Thymus (tissue), 11 donors: ENCODE results near the gene ROGDI. TPM values are rescaled to one million over a fixed set of nuclear protein-coding genes. Genes with fewer than 3 reads are reported as not detected.

Experiments used
- DNase-seq, 9 donors: peaks; one replicate each; pipeline ENCODE4 v3.0.0-alpha.2; 2013; ENCODE audit warnings: low spot score in 9 of 9, low read depth in 6 of 9, missing footprints in 1 of 9
- H3K27ac ChIP-seq, 2 donors: one replicate each; pipeline ENCODE4 v1.5.1; 2013; ENCODE audit warnings: control low read depth in 1 of 2, low read depth in 1 of 2, low read length in 1 of 2, mild to moderate bottlenecking in 1 of 2, moderate library complexity in 1 of 2
- H3K27me3 ChIP-seq, 2 donors: one replicate each; pipeline ENCODE4 v1.5.1; 2013; ENCODE audit warnings: low read length in 1 of 2; ENCODE audit not compliant: control insufficient read depth in 2 of 2, insufficient read depth in 1 of 2
- H3K36me3 ChIP-seq, 2 donors: one replicate each; pipeline ENCODE4 v1.5.1; 2013; ENCODE audit warnings: low read length in 1 of 2, mild to moderate bottlenecking in 1 of 2, moderate library complexity in 1 of 2; ENCODE audit not compliant: control insufficient read depth in 2 of 2, insufficient read depth in 2 of 2
- H3K4me1 ChIP-seq, 2 donors: one replicate each; pipeline ENCODE4 v1.5.1; 2013; ENCODE audit warnings: low read length in 2 of 2; ENCODE audit not compliant: control insufficient read depth in 2 of 2, insufficient read depth in 2 of 2
- H3K4me3 ChIP-seq, 2 donors: one replicate each; pipeline ENCODE4 v1.5.1; 2013; ENCODE audit warnings: low read length in 2 of 2, control low read depth in 1 of 2, mild to moderate bottlenecking in 1 of 2
- H3K9me3 ChIP-seq, 2 donors: one replicate each; pipeline ENCODE4 v1.5.1; 2013; ENCODE audit warnings: low read length in 1 of 2, mild to moderate bottlenecking in 1 of 2; ENCODE audit not compliant: control insufficient read depth in 2 of 2, insufficient read depth in 1 of 2
- WGBS: extraction: QIAGEN DNeasy Blood & Tissue Kit; methylation state at CpG from one replicate; pipeline ENCODE4 v1.1.7; 2013; 5-methylcytosine and 5-hydroxymethylcytosine counted together
- polyA plus RNA-seq: library from polyadenylated mRNA; stranded (reverse); fragments of 200-250 nt; gene quantifications from one replicate; pipeline ENCODE4 v1.2.3, GENCODE V29; 2013
- total RNA-seq: library from RNA; stranded (reverse); fragments of 120-200 nt; gene quantifications from one replicate; pipeline ENCODE4 v1.2.4, GENCODE V29; 2013
- donor health status: healthy.

ROGDI gene
- total and polyA plus RNA-seq, 2 donors = 28.0 to 40.8 TPM

GRCh38 chr16:4837733-4838501 is 35.5 kb upstream of the ROGDI start:
- Histone ChIP-seq H3K9me3 (no peaks in the 10 kb centered on the region), H3K4me1 (no peaks in the 10 kb centered on the region), H3K36me3 (peaks cover 66 to 83% of the 10 kb centered on the region in 2 donors), H3K4me3 (no peak overlapping the region), H3K27me3 (no peaks in the 10 kb centered on the region), H3K27ac (no peak overlapping the region)
- no peak for DNase-seq
- WGBS = 97% methylated on average over 13 of the region's 13 CpGs

GRCh38 chr16:4836727-4837126 is 34.3 kb upstream of the ROGDI start:
- H3K4me1 ChIP-seq = no peaks in the 10 kb centered on the region
- H3K4me3 ChIP-seq = no peak overlapping the region
- no peaks in the 10 kb centered on the region for H3K27me3 ChIP-seq
- no peak overlapping the region for H3K27ac ChIP-seq
- 98% methylated on average over 2 of the region's 2 CpGs for WGBS
- peaks cover 66 to 85% of the 10 kb centered on the region in 2 donors for H3K36me3 ChIP-seq
- H3K9me3 ChIP-seq = no peaks in the 10 kb centered on the region
- DNase-seq = no peak

GRCh38 chr16:4833584-4833983 is 31.2 kb upstream of the ROGDI start:
- 92% methylated on average over 1 of the region's 1 CpG for WGBS
- no peaks in the 10 kb centered on the region for H3K9me3 ChIP-seq
- no peak overlapping the region for H3K27ac ChIP-seq
- H3K36me3 ChIP-seq = peaks cover 71 to 85% of the 10 kb centered on the region in 2 donors
- no peaks in the 10 kb centered on the region for H3K4me1 ChIP-seq
- no peak for DNase-seq
- no peaks in the 10 kb centered on the region for H3K27me3 ChIP-seq
- H3K4me3 ChIP-seq = no peak overlapping the region

GRCh38 chr16:4832698-4833343 is 30.4 kb upstream of the ROGDI start:
- Histone ChIP-seq H3K27me3 (no peaks in the 10 kb centered on the region), H3K4me1 (no peaks in the 10 kb centered on the region), H3K4me3 (no peak overlapping the region), H3K36me3 (peaks cover 69 to 83% of the 10 kb centered on the region in 2 donors), H3K27ac (no peak overlapping the region), H3K9me3 (no peaks in the 10 kb centered on the region)
- 96% methylated on average over 6 of the region's 6 CpGs for WGBS
- DNase-seq = no peak

- no peak for DNase-seq
- no peaks in the 10 kb centered on the region for H3K27me3 ChIP-seq
- WGBS = 97% methylated on average over 8 of the region's 8 CpGs
- no peaks in the 10 kb centered on the region for H3K4me1 ChIP-seq
- no peaks in the 10 kb centered on the region for H3K9me3 ChIP-seq
- H3K4me3 ChIP-seq = no peak overlapping the region
- H3K36me3 ChIP-seq = peaks cover 75 to 82% of the 10 kb centered on the region in 2 donors
- no peak overlapping the region for H3K27ac ChIP-seq
These were observed 29.2 kb upstream of the ROGDI start for GRCh38 chr16:4831616-4832015.

- Histone ChIP-seq H3K4me1 (no peaks in the 10 kb centered on the region), H3K4me3 (no peak overlapping the region), H3K27me3 (no peaks in the 10 kb centered on the region), H3K36me3 (peaks cover 80 to 83% of the 10 kb centered on the region in 2 donors), H3K9me3 (no peaks in the 10 kb centered on the region), H3K27ac (no peak overlapping the region)
- no peak for DNase-seq
- 93% methylated on average over 7 of the region's 7 CpGs for WGBS
These were observed 28.0 kb upstream of the ROGDI start for GRCh38 chr16:4830408-4830807.

- Histone ChIP-seq H3K4me3 (no peak overlapping the region), H3K27ac (no peak overlapping the region), H3K9me3 (no peaks in the 10 kb centered on the region), H3K27me3 (no peaks in the 10 kb centered on the region), H3K4me1 (no peaks in the 10 kb centered on the region), H3K36me3 (peaks cover 81 to 85% of the 10 kb centered on the region in 2 donors)
- 98% methylated on average over 11 of the region's 11 CpGs for WGBS
- DNase-seq = no peak
These were observed 26.3 kb upstream of the ROGDI start for GRCh38 chr16:4828567-4829321.

GRCh38 chr16:4826980-4827379 is 24.5 kb upstream of the ROGDI start:
- DNase-seq = no peak
- Histone ChIP-seq H3K4me1 (no peaks in the 10 kb centered on the region), H3K27me3 (no peaks in the 10 kb centered on the region), H3K9me3 (no peaks in the 10 kb centered on the region), H3K27ac (no peak overlapping the region), H3K4me3 (no peak overlapping the region), H3K36me3 (peaks cover 81 to 82% of the 10 kb centered on the region in 2 donors)
- 98% methylated on average over 10 of the region's 10 CpGs for WGBS

- H3K27me3 ChIP-seq = no peaks in the 10 kb centered on the region
- H3K36me3 ChIP-seq = peaks cover 81 to 82% of the 10 kb centered on the region in 2 donors
- H3K27ac ChIP-seq = no peak overlapping the region
- H3K4me3 ChIP-seq = no peak overlapping the region
- 100% methylated on average over 4 of the region's 4 CpGs for WGBS
- DNase-seq = no peak
- no peaks in the 10 kb centered on the region for H3K9me3 ChIP-seq
- no peaks in the 10 kb centered on the region for H3K4me1 ChIP-seq
These were observed 24.1 kb upstream of the ROGDI start for GRCh38 chr16:4826526-4826925.
